CD4-positive, alpha-beta T cell treated with Interleukin-10 for 1 hour (primary cell): Measurements from ENCODE around the gene KANSL1.
"Not testable (repeated sequence)": the region's sequence is repeated elsewhere in the genome, so short reads cannot be mapped to it uniquely, and the experiment has no call there.

ENCODE experiments used
- DNase-seq: peaks from one replicate; pipeline ENCODE4 v3.0.0-alpha.2; 2020

The KANSL1 gene

DNA sequence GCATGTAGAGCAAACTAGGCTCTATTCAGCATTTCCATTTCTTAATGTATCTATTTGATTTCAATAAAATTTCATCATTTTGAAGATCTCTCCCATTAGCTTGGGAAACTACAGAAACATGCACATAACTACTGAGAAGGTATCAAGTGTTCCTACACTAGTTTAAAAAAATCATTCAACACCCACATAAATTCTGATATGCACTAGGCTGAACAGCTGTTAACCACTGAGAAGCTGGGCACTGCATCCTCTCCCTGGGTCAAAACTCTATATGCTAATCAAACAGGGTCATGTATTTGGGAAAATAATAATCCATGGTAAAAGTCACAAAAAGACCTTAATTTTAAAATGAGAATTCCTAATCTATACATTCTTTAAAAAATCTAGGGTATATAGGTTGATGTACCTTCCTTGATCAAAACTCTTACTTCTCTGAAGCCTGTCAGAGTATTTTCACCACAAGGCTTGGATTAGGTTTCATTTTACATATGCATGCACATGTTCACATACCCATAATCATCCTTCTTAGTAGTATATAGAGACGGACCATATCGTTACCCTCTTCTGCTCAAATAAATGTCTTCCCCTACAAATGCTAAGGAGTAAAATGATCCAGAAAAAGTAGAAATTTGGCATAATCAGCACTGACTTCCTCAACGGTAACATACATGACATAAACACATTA, 57.2 kb downstream of the KANSL1 start:
- DNase-seq: no peak

DNA sequence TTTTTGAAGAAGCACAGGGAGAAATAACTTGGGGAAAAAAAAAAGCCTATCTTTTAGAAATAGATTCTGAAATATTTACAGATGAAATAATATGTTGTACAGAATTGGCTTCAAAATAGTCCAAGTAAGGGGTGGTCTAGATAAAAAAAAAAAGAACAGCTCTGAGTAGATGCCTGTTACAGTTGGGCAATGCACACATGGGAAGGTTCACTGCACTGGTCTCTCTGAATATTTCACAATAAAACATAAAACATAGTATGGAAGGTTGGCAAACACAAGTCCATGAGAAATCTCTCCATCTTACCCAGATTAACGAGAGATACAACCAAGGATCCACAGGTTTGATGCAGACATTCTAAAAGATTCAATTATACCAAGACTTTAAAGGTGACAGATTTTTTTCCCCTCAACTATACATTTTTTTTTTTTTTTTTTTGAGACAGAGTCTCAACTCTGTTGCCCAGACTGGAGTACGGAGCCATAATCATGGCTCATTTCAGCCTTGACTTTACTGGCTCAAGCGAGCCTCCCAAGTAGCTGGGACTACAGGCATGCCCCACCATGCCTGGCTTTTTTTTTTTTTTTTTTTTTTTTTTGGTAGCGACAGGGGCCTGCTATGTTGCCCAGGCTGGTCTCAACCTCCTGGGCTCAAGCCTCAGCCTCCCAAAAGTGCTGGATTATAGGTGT, 58.0 kb downstream of the KANSL1 start:
- no peak for DNase-seq

DNA sequence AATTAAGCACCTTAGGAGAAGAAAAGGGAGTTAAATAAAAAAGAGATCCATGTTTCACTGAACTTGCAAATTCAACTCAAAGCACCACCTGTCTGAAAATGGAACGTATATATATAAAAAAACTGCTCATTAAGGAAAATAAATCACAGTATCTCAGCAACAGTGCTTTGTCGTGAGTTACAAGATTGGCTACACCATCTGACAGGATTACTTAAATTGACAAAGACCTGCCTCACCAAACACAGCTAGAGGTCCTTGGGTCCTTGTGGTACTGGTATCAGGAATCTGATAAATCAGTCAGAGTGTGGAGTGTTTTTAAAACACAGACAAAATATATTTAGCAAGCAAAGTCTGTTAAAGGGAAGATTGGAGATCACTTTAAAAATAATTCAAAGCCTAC, 63.9 kb downstream of the KANSL1 start:
- no peak for DNase-seq

DNA sequence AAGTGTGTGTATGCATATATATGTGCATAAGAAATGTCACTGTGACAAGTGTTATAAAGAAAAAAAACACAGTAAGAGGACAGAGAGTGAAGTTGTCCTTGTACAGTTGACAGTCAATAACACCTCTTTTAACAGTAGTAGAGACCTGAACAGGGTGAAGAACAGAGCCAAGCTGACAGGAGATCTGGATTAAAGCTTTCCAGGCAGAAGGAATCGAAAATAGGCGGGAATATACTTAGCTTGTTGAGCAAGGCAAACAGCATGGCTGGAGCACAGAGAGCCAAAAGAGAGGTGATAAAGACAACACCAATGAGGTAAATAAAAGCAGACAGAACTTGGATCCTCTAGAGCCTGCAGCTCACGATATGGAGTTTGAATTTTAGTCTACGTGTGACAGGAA, 64.8 kb downstream of the KANSL1 start:
- DNase-seq: no peak

DNA sequence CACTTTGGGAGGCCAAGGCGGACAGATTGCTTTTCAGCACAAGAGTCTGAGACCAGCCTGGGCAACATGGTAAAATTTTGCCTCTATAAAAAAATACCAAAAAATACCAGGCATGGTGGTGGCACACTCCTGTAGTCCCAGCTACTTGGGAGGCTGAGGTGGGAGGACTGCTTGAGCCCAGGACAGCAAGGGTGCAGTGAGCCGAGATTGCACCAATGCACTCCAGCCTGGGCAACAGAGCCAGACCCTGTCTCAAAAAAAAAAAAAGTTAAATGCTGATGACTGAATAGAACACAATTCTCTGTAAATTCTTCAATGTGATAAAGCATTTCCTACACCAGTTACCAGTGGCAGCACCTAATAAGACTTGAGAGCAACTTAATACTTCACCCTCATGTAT, 65.7 kb downstream of the KANSL1 start:
- no peak for DNase-seq

DNA sequence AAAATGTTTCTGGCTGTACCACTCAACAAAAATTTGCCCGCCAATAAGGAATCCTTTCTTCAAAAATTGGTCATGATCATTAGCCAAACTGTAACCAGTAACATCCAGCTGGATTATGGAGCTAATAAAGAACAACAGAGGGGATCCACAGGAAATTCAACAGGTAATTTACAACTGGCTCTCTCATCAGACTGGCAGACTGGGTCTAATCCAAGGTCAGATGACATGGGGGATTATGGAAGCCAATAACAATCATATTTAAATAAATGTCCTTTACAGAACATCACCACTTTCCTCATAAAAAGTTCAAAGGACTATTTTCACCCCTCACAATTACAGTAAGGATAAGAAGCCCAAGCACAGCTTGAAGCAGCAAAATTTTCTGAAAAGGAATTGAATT, 66.4 kb downstream of the KANSL1 start:
- DNase-seq: no peak

DNA sequence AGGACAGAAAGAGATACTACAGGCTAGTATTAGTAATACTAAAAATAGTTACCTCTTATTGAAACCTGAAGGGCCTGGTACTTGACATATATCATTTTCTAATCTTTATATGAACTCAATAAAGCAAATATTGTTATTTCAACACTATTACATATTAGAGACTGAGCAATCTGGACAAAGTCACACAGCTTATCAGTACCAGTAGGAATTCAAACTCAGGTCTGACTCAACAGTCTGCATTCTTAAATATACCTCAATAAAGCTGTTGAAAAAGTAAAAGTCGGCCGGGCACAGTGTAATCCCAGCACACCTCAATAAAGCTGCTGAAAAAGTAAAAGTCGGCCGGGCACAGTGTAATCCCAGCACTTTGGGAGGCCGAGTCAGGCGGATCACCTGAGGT, 67.4 kb downstream of the KANSL1 start:
- no peak for DNase-seq

DNA sequence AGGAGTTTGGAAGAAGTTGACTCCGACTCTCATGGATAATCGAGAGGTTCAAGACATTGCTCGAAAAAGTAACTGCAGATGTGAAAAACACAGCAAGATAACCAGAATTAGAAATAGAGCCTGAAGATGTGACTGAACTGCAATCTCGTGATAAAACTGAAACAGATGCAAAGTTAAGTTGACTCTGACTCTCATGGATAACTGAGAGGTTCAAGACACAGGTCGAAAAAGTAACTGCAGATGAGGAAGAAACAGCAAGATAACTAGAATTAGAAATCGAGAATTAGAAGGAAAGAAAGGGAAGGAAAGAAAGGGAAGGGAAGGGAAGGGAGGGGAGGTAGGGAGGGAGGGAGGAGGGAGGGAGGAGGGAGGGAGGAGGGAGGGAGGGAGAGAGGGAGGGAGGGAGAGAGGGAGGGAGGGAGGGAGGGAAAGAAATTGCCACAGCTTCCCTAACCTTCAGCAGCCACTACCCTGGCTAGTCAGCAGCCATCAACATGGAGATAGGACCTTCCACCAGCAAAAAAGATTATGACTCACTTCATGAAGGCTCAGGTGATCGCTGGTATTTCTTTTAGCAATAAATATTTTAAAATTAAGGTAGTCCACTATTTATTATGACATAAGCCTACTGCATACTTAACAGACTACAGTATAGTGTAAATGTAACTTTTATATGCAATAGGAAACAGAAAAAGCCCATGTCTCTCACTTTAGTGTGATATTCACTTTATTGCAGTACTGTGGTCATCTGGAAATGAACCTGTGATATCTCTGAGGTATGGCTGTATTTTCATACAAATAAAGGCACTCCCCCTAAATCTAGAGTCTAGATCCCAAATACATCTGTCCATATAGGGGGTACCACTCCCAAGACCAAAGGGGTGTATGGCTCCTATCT, 68.3 kb downstream of the KANSL1 start:
- DNase-seq: no peak

DNA sequence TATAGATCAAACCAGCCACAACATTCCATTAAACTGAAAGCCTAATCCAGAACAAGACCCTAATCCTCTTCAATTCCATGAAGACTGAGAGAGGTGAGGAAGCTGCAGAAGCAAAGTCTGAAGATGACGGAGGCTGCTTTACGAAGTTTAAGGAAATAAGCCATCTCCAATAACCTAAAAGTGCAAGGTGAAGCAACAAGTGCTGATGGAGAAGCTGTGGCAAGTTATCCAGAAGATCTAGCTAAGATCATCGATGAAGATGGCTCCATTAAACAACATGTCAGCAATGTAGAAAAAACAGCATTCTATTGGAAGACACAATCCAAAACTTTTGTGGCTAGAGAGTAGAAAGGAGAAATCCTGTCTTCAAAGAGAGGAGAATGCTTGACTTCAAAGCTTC, 69.6 kb downstream of the KANSL1 start:
- no peak for DNase-seq

DNA sequence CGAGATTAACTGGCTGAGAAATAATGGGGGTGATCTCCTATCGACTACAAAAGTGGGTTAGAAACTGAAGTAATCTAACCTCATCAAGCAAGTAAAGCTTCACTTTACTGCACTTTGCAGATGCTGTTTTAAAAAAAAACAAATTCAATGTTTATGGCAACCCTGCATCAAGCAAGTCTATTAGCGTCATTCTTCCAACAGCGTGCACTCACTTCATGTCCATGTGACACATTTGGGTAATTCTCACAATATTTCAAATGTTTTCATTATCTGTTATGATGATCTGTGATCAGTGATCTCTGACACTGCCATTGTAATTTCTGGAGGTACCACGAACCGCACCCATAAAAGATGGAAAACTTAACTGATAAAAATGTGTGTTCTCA, 70.8 kb downstream of the KANSL1 start:
- DNase-seq: no peak

DNA sequence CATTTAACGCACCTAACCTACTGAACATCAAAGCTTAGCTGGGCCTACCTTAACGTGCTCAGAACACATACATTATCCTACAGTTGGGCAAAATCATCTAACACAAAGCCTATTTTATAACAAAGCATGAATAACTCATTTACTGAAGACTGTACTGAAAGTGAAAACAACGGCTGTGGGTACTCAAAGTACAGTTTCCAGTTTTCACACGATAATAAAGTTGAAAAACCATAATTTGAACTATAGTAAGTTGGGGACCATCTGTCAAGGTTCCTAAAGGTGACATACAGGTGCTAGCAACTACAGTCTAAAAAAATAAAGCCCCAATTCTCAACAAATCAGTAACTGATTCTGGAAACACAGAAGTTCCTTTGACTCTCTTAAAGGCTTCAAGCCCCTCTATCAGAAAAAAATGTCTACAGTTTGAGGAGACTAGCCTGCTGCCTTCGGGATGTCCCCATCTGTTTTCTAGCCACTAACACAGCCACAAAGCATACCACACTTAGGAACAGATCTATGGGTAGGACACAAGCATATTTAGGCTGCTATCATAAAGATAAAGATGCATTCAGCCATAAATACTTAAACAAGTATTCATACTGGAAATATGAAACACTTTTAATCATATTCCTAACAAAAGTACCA, 71.3 kb downstream of the KANSL1 start:
- no peak for DNase-seq

DNA sequence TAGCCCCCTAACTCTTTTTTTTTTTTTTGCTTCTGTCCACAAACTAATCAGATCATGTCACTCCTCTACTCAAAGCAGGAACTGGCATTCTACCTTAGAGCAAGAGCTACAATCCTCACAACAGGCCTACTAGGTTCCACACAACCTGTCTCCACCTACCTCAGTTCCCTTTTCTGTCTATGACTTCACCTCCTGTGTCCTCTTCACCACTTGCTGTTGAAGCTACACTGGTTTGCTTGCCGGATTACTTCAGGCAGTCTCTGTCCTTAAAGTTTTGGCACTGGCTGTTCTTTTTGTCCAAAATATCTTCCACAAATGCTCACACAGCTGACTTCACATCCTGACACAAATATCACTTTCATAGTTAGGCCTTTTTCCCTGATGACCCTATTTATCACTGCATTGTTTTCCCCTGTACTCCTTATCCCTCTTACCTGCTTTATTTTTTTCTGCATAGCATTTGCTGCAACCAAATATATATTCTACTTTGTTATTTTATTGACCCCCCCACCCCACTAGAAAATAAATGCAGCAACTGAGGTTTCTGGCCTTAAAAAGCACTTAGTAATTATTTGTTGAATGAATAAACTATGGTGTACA, 72.0 kb downstream of the KANSL1 start:
- no peak for DNase-seq

DNA sequence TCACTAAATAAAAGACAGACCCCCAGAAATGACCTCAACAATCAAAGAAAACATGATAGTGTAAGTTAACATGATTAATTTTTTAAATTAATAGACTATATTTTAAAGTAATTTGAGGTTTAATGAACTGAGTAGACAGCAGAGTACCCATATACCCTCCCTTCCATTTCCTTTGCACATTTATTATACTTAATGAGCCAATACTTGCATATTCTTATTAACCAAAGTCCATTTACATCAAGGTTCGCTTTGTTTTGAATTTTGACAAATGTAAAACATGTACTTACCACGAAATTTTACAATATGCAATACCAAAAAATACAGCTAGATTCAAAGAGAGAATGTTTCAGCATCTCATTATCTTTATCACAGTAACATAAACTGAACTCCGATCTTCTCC, 72.7 kb downstream of the KANSL1 start:
- no peak for DNase-seq

DNA sequence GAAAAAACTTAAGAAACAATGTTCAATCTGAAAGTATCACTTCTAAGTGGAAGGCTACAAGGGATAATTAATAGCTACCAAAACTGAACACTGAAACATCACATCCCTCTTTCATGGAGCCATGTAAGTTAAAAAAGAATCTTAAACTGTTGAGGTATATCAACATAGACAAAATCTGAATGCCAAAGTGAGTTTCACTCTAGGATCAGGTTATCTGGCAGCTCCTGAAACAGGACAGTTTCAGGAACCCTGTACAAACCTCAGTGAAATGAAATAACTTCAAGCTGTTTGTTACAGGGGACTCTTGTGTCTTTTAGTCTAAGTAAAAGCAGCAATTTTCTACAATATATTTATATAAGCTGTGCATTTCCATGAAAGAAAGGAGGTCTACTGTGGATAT, 73.2 kb downstream of the KANSL1 start:
- DNase-seq: no peak

DNA sequence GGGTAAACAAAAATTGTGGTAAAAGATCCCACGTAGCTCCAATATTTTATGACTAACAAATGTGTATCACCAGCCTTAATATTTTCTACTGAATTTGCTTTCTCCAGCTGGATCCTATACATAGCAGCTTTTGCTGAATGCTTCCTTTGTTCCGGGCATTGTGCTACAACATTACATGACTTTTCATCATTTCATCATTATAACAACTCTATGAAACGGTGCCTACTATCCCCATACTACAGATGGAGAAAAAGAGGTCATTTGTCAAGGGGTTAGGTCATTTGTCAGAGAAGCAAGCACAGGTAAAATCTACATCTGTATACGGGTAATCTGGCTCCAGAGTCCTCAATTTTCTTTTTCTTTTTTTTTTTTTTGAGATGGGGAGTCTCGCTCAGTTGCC, 74.3 kb downstream of the KANSL1 start:
- no peak for DNase-seq

DNA sequence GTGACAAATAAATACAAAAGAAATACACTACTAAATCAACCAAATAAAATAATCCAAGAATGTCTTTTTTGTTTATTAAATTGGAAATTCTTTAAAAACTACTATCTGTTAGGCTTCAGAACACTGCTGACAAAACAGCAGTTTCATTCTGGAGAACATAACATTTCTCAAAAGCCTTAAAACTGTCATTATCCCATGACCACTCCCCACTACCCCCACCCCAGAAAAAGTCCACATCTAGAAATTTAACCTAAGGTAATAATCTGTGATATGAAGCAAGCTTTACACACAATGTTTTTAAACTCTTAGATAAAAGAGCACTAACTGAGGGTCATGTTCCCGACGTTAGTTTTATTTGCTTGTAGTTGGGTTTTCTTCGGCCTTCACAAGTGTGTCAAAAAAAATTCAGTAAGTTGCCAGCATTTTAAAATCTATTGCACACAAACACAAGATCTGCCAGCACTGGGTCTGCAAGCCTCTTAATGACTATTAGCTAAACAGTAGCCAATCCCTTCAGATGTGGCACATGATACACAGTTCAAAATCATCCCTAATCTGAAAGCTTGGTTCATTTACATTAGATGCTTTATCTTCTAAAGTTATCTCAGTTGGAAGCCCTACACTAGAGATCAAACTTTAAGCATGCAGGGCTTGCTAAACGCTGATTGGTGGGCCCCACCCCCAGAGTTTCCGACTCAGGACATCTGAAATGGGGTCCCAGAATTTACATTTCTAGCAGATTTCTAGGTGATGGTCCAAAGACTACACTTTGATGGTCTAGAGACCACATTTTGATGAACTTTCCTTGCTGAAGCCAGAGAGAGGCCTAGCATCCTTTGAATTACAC, 75.2 kb downstream of the KANSL1 start:
- no peak for DNase-seq

DNA sequence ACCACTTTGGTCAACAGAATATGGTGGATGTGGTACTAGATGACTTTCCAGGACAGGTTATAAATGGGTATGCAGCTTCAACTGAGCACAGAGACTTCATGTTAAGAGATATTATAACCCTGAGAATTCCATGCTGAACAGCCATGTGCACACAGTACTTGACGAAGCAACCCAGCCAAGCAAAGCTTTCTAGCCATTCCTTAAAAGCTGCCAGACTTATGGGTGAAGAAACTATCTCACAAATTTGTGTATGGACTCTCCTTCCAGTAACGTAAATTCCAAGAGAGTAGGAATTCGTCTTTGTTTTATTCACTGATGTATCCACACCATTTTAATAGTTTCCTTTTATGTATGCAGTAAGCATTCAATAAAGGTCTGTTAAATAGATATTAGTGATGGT, 76.1 kb downstream of the KANSL1 start:
- no peak for DNase-seq

DNA sequence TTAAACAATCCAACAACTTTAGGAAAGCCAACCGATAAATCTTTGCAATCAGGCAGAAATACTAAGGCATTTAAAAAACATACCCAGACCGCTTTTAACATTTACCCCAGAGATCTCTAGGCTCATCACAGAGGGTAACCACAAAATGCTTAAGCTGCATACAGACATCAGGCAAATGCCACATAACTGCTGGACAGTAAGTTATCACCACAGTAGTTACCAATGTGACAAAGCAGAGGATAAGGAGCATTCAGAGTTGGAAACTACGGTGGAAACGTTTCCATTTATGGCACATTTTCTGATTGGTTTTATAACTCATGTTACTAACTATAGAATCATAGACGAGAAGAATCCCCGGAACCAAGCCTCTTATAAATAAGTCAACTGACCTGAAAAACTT, 77.5 kb downstream of the KANSL1 start:
- no peak for DNase-seq

DNA sequence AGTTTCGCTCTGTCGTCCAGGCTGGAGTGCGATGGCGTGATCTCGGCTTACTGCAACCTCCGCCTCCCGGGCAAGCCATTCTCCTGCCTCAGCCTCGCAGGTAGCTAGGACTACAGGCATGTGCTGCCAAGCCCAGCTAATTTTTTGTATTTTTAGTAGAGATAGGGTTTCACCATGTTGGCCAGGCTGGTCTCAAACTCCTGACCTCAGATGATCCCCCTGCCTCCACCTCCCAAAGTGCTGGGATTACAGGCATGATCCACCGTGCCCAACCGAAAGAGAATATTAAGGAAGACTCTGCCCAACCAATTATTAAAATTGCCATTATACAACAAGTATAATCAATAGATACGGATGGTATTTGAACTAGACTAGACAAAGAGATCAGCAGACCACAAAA, 82.0 kb downstream of the KANSL1 start:
- DNase-seq: not testable (repeated sequence)

DNA sequence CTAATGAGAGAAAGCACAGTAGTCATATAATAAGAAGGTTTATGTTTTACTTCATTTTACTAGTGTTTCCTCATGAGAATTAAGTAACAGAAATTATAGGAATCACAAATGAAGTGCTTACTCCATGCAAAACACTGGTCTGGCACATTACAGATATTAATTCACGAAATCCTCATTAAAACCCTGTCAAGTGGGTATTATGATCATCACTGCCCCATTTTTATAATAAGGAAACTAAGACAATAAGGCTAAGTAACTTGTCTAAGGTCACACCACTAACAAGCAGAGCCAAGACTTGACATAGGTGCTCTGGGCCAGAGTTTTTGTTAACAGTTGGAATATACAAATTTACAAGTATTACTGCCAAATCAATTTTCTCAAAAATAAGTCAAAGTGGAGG, 83.0 kb downstream of the KANSL1 start:
- DNase-seq: no peak

DNA sequence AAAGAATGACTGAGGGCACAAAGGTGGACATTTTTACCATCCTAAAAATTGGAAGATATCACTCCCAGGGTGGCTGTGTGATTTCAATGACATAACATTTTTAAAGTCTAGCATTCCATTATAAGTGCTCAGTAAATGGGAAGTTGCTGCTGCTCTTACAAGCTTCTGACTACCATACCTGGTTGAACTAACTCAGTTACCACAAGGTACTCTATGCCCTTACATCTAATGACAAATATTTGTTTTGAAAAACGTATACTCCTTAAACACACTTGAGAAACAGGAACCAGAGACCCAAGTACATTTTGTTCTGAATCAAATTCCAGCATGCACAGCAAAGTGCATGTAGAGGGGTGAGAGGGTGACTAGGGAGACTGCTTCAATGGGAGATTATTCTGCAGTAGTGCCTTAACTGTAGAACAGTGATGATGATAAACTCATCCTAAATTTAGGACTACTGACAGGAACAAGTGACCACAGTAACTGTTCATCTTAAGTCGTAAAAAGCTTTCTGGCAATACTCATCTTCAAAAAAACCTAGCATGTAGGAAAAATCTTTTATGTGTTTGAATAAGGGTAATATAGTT, 83.5 kb downstream of the KANSL1 start:
- DNase-seq: no peak
